C4-2B (cell line): Measurements from ENCODE around the gene RPL4.

Experiments
- ZFX ChIP-seq: fragments of 450-650 bp; IDR thresholded peaks from 2 replicates; pipeline ENCODE4 v1.6.1; 2017
- TF ChIP-seq, protein P1 (sequence below): fragments of 450-650 bp; conservative IDR thresholded peaks from 2 replicates; pipeline ENCODE4 v1.5.1; 2017; ENCODE audit warnings: mild to moderate bottlenecking

DNA sequence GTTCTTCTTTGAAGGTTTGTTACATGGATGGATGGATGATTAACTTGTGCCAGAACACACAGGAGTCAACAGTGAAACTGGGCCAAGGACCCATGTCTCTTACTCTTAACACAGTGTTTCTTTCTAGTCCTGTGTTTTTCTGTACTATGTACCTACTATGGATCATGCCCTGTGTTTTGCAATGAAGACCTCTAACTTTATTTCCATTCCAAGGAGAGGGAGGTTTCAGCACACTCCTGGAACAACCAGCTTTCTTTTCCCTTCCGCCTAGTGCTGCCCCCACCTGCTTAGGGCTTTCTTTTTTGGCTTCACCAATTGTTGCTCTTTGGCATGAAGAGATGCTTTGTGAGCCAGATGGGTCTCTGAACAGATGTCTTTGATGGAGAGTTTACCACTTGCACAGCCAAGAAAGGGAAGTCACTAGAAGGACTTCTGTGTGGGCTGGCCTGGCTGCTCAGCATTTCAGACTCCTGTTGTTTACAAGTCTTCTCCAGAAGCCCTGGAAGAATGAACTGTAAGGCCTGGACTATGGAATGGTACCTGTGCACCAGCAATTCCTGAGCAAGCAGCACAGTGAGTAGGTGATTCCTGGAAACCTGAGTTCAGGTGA lies 51.6 kb downstream of the RPL4 start:
- TF ChIP-seq, protein P1, sequence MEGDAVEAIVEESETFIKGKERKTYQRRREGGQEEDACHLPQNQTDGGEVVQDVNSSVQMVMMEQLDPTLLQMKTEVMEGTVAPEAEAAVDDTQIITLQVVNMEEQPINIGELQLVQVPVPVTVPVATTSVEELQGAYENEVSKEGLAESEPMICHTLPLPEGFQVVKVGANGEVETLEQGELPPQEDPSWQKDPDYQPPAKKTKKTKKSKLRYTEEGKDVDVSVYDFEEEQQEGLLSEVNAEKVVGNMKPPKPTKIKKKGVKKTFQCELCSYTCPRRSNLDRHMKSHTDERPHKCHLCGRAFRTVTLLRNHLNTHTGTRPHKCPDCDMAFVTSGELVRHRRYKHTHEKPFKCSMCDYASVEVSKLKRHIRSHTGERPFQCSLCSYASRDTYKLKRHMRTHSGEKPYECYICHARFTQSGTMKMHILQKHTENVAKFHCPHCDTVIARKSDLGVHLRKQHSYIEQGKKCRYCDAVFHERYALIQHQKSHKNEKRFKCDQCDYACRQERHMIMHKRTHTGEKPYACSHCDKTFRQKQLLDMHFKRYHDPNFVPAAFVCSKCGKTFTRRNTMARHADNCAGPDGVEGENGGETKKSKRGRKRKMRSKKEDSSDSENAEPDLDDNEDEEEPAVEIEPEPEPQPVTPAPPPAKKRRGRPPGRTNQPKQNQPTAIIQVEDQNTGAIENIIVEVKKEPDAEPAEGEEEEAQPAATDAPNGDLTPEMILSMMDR = no peak
- no peak for TF ChIP-seq ZFX
